Nucleus accumbens (tissue), 56 donors: ENCODE measurements around the gene SNX25.

ENCODE experiments used
- DNase-seq, 56 donors: peaks; one replicate each; lab custom pipeline; 2025; lab: John Stamatoyannopoulos, UW

Gene SNX25

GRCh38 chr4:185395956-185396723 is 186.7 kb downstream of the SNX25 start:
- peak; percentile 70 to 99 (median 96) for DNase-seq

- peak in 24 of 56 donors; percentile 13 to 72 (median 60) for DNase-seq
Measured at GRCh38 chr4:185396724-185397385, 187.5 kb downstream of the SNX25 start, which contains the start of gene ANKRD37. Gene ANKRD37 (plus strand): TSS chr4:185396841. CDS start chr4:185396924, 83 bp downstream.

GRCh38 chr4:185398618-185399017 is 189.2 kb downstream of the SNX25 start:
- DNase-seq, result no peak

GRCh38 chr4:185399466-185399865 is 190.1 kb downstream of the SNX25 start:
- peak in 1 of 56 donors; percentile 15 for DNase-seq

GRCh38 chr4:185404031-185404430 is 194.6 kb downstream of the SNX25 start:
- no peak for DNase-seq

GRCh38 chr4:185405296-185405999 is 196.1 kb downstream of the SNX25 start:
- no peak for DNase-seq

- DNase-seq, result no peak
Measured at GRCh38 chr4:185408432-185408831, 199.0 kb downstream of the SNX25 start.

- DNase-seq, result no peak
Measured at GRCh38 chr4:185411849-185412248, 202.5 kb downstream of the SNX25 start.

GRCh38 chr4:185412412-185412811 is 203.0 kb downstream of the SNX25 start:
- no peak for DNase-seq
